Bone marrow (tissue), 2 donors: Measurements from ENCODE around the gene PRR9.
"Not testable (repeated sequence)": the region's sequence is repeated elsewhere in the genome, so short reads cannot be mapped to it uniquely, and the experiment has no call there.

ENCODE experiments used
- DNase-seq, 2 donors: peaks; one replicate each; lab custom pipeline; 2025; lab: John Stamatoyannopoulos, UW

PRR9 gene, protein sequence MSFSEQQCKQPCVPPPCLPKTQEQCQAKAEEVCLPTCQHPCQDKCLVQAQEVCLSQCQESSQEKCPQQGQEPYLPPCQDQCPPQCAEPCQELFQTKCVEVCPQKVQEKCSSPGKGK

DNA sequence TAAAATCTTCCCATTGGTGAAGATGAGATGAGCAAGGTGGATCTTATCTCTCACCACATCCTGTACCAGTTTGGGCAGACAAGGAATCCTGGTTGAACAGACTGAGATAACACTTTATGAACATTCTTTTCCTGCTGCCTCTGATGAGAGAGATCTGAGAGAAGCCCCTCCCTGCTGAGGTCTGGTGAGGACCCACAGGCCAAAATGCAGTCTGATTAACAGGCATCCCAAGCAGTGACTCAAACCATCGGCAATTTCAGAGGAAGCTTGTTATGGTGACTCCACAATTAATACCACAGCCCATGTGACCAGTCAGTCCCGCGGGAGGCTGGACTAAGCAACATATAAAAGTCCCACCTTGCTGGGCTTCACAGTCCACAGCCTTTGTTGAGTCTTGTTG lies at the start of gene PRR9:
Gene PRR9 (plus strand): TSS at position 373 of the 400 bp plus-strand sequence. CDS start 561 bp downstream, outside the sequence.
- no peak for DNase-seq

DNA sequence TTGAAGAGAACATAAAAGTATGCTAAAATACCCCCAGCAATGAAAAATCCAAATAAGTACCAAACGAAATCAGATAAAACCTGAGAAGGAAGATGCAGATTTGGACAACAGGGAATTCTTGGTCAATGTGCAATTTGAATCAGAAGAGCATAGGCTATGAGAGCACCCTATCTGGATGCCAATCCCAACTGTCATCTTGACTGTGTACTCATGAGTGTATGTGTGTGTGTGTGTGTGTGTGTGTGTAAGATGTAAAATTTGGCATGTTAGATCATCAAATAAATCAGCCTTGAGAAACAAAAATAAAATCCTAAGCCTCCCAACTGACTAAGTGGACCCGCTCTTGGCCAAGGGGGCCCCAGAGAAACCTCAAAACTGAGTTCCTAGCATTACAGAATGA lies 48.7 kb upstream of the PRR9 start:
- no peak for DNase-seq

DNA sequence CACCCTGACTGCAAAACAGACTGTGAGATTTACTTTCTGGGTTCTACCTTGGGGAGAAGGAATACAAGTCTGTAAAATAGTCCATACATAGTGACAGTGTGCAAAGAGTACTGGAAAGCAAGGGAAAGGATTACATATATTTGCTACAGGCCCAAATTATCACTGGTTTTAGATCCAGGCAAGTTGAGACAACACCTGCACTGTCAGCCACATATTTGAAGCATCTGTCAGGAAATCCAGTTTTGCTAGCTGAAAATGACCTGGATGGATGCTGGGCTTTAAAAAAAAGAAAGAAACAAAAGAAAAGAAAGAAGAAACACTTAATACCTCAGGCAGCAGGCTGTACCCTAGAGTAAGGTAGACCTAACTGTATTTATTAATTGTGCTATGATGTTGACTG lies 42.8 kb upstream of the PRR9 start:
- DNase-seq = no peak

DNA sequence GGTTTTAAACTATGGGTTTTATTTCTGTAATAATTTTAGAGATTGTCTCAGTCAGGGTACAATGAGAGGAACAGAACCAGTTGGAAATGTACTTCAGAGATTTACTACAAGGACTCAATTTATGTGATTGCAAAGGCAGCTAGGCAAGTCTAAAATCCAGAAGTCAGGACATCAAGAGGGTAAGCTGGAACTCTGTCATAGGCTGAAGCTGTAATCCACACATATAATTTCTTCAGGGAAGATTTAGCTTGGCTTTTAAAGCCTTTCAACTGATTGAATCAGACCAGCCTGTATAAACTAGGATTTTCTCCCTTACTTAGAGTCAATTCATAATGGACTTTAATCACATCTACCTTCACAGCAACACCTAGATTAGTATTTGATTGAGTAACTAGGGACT lies 38.5 kb upstream of the PRR9 start:
- DNase-seq = no peak

DNA sequence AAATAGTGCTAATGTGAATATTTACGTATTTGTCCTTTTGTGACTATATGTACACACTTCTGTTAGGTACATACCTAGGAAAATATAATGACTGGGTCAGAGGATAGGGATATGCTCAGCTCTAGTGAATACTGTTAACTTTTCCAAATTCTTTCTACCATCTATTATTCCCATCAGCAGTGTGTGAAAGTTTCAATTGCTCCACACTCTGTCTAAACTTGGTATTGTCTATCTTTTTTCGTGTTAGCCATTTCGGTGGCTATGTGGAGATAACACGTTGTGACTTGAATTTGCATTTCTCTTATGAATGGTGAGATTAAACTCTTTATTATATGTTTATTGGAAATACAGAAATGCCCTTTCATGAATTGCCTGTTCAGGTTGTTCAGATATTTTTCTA lies 36.8 kb upstream of the PRR9 start:
- no peak for DNase-seq

DNA sequence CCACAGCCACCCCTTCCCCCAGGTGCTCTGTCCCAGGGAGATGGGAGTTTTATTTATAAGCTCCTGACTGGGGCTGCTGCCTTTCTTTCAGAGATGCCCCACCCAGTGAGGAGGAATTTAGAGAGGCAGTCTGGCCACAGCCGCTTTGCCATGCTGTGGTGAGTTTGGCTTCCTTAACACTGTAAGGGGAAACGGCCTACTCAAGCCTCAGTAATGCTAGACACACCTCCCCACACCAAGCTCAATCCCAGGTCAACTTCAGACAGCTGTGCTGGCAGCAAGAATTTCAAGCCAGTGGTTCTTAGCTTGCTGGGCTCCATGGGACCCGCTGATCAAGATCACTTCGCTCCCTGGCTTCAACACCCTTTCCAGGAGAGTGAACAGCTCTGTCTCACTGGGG lies 29.1 kb upstream of the PRR9 start:
- not testable (repeated sequence) for DNase-seq

DNA sequence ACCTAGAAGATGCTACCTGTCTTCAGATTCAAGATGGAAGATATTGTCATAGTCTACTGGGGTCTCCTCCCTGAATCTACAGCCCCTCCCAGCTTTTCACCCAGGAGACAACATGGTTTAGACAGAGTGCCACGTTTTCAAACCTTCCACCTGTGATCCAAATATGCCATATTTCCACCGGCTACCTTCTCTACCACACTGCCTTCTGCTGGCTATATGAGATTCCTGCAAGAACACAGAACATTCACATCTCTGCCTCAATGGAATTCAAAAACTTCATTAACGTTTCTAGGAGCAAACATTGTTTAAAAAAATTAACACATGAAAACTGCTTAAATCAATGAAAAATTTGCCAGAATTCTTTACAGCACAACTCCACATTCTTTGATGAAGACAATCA lies 27.0 kb upstream of the PRR9 start:
- no peak for DNase-seq

DNA sequence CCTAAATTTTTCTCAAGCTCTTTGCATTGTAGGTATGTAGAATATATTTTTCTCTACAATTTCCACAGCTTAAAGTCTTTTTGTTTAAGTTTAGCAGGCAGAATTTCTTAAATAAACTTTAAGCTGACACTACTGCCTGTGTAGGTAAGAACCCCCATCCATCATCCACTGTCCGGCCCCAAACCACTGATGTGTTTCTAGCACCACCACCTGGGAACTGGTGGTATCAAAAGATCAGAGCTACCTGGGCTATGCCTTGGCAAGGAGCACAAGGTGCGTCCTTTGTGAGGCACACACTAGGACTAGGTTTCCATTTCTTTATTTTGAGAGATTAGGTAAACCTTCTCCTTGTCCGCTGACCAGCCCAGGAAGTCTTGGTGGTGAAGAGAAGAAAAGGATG lies 24.7 kb upstream of the PRR9 start:
- no peak for DNase-seq

DNA sequence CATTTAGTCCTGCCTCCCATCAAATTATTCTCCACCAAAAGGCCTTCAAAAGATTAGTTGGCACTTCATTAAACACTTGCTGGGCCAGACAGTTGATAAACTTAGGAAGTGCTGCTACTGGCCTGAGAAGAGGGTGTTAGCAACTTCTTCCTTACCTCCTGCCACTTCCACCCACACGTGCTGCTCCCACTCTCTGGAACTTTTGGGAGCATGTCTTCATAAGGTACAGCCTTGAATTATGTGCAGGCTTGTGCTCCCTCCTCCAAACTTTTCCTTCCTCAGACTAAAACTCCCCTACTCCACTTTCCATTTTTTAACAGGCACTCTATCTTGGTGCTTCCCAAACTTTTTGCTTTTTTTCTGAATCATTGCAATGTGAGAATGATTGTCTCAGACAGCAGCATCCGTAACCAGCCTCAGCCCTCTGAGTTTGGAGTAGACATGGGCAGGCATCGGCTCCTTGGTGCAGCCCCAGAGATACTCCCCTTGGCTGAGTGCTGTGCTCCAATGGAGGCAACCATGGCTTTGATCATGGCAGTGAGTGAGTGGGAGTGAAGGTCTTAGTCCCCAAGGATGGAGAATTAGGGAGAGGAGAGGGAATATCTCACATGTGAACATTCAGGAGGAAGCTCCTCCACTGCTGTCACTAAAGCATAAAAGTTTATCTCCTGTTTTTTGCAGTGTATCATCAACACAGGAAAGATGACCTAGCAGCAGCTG lies 22.9 kb upstream of the PRR9 start:
- no peak for DNase-seq

DNA sequence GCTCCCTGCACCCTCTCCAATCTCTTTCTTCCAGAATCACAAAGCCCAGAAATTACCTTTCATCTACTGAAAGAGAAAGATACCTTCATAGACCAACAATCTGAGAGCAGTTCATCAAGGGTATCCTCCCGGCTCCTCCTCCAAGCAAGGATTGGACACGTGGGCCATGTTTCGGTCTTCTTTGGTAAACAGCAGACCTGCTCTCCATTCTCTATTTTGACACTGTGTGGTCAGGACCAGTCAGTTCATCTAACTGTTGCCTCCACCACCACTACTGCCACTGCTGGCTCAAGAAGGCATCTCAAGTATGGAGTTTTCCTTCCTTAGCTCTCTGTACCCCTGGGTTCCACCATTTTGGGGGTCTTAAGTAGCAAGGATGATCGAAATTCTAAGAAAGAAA lies 22.2 kb upstream of the PRR9 start:
- DNase-seq = no peak

DNA sequence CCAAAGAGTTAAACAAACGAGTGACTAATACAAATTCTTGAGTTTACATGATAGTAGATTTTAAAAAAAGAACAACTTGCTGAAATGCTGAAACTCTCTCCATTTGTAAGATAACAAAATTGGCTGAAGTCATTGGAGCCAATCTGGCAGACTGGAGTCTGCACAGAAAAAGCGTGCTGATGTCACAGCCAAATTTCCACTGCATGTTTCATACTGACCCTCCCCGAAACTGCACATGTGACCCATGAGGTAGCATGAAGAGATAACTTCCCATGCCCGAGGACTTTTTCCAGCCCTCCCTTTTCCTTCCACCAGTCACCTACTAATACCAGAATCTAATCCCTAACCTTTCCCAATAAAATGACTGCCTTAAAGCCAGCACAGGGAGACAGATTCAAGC lies 15.4 kb upstream of the PRR9 start:
- DNase-seq = no peak

DNA sequence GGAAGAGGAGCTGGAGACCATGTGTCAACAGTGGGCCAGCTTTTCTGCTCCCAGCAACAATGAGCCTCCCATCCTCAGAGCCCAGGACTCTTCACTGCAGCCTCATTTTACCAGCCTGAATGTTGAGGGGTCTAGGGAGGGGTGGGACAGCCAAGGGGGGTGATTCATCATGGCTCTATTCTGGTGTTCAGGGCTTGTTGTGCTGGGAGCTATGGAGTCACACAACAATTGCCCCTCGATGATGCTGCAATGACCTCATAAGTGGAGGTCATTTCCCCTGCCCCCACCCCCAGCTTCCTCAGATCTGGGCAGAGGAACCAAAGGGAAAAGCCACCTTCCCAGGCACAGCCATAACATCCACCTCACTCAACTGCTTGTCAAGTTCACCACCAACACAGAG lies 14.3 kb upstream of the PRR9 start, which contains the start of gene LELP1:
Gene LELP1 (plus strand): TSS at position 301 of the 400 bp plus-strand sequence. CDS start 1,278 bp downstream, outside the sequence.
- DNase-seq = no peak

DNA sequence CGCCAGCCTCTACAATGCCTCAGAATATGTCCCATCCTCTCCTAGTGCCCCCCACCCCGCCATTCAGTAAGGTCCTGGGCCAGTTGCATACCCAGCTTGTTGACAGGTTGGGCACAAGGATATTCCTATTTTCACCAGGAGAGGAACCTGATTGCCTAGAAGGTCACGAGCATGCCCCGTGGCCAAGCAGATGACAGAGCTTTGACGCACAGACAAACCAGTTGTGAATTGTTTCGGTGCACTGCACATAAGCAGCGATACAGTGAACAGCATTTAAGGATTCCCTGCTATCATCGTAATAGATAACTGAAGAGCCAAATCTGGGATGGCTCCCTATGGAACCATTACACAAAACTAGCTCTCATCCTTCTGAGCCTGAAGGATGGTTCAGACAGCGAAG lies 10.8 kb upstream of the PRR9 start:
- DNase-seq = no peak

DNA sequence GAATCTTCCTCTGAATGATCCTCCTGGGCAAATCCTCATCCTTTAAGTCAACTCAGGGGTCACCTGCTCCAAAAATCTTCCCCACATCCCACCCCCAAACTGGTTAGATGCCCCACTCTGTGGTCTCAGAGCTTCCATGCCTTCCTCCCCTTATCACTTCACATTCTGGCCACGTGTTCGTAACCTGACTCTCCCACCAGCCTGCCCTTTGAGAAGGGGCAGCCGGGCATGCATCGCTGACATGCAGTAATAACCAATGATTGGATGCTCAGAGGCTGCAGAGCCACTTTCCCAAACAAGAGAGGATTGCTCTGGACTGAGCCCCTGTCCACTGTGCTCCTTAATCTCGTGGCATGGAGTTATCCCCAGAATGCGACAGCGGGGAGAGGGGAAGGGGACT lies 7.2 kb upstream of the PRR9 start:
- no peak for DNase-seq

DNA sequence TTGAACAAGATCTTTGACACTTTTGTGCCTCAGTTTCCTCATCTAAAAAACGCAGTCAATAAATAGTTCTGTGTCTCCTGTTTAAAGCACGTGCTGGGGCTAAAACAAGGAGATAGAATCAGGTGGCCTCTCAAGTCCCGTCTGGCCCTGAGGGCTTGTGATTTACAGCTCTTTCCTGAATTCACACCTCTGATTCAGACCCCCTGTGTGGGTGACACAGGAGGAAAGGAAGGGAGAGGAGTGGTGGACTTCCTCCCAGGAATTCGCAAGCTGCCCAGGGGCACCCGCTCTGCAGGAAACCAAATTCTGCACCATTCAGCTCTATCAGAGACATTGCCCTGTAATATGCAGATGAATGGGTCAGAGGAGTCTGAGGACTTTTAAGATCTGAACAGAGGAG lies 5.2 kb upstream of the PRR9 start:
- DNase-seq = no peak

DNA sequence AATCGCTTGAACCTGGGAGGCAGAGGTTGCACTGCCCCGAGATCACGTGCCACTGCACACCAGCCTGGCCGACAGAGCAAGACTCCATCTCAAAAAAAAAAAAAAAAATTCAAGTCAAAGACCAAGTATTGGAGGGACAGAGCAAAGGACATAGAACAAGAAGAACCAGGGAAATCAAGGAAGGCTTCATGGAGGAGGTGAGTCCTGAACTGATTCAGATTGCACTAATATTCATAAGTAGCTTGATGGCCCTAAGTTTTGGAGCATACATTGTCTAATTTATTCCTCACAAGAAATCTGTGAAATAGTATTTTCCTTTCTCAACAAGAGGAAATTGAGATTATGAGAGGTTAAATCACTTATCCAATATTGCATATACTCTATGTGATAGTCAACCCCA lies 3.9 kb upstream of the PRR9 start:
- no peak for DNase-seq

DNA sequence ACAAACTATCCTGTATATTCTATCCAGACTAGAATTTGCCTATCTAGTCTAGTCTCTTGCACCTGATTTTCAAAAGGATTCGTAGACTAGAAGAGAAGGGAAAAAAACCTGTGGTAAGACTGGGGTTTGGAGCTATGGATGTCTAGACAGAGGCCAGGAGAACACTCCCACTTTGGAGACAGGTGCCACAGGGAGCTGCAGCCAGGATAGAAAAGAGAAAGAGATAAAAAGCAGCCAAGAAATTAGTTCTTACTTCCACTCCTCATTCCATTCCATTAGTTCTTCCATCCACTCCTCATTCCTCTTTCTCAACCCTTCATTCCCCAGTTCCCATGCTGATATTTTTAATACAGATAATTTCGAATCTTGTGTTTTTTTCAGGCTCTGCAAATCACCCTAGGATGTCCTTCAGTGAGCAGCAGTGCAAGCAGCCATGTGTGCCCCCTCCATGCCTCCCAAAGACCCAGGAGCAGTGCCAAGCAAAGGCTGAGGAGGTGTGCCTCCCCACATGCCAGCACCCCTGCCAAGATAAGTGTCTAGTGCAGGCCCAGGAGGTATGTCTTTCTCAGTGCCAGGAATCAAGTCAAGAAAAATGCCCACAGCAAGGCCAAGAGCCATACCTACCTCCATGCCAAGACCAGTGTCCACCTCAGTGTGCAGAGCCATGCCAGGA lies 496 bp downstream of the PRR9 start:
- no peak for DNase-seq

DNA sequence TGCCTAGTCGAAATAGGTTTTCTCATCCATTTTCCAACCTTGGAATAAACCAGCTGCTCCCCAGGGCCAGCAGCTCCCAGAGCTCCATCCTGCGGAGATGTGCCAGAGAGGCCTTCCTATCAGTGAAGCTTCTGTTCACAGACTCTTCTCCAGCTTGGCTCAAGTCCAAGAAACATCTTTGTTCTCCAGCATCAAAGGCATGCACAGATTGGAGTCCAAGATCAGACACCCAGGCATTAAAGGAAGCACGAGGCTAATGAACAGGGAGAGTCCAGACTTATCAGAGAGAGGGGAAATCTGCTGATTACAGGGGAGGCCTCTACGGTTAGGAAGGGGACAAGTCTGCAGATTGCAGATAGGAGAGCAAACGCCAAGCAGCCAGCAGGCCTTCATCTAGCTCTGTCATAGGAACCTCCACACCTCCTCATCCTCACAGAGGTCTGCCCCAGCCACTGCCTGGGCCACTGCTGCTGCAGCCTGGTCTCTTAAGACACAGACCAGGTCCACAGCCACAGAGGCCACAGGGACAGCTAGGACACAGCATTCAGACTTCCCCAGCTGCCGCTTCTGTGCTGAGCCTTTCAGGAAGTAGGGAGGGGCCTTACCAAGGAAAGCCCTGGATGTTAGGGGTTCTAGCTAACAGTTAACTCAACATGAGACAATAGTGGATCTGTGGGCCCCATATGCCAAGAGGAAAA lies 3.4 kb downstream of the PRR9 start:
- DNase-seq = no peak

DNA sequence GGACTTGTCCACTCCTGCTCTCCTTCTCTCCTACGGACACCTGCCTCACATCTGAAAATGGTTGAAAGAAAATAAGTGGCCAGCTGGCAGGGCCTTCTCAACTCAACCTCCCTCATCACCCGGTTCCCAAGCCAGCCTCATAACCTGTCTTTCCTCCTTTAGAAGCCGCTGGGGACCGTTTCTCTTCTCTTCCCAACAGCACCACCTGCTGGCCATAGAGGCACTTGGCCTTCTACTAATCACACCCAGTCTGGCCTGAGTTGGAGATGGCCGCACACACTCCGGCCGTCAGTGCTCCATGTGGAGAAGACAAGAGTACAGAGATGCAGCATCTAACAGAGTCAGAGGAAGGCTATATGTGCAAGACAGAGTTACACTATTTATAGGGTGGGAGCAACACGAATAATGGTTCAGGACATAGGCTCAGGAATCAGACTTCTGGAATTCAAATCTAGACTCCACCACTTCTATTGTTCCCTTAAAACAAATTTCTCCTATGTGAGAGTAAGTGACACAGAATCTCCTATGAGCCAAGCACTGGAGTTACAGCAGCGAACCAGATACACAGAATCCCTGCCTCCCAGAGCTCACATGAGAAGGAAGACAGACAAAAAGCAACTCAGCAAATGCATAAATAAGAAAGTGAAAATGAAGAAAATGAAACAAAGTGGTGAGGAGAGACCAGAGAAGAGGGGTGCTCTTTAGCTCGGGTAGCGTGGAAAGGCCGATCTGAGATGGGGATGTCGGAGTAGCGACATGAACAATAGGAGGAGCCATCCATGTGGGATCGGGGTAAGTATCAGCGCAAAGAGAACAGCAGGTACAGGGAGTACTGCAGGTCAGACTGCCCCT lies 5.9 kb downstream of the PRR9 start:
- DNase-seq = peak in 1 of 2 donors; percentile 21

DNA sequence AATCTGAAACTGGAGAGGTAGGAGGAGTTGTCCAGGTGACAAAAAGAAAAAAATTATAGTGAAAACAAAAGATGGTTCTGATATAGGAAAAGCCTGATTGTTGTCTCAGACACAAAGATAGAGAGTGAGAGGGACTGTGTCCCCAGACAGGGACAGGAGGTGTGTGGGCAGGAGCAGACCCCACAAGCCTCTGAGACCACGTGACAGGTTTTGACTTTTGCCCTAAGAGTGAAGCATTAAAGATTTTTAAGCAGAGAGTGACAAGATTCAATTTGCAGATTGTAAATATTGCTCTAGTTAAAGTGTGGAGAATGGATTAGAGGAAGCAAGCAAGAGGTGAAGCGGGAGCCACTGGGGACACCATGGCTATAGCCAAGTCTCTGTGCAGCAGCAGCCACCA lies 10.4 kb downstream of the PRR9 start:
- DNase-seq = no peak

DNA sequence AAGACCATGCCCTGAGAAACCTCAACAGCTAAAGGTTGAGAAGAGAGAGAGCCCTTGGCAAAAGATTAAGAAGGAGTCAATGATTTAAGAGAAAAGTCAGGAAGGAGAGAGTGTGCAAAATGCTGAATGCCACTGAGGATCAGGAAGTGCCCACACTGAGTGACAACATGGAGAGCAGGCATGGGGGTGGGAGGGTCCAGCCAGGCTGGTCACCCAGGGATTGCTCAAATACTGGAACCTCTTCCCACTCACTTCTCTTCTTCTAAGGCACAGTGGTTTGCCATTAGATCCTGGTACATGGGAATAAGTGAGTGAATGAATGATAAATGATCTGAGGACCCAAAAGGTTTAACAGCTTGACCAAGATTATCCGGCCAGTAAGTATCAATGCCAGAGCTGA lies 11.1 kb downstream of the PRR9 start:
- no peak for DNase-seq
